Measurements from ENCODE around the gene CTIF.
A peak's percentile ranks its signal among the peaks of the same experiment; 100 is the strongest.

Gene CTIF

GRCh38 chr18:48886520-48887293 lies 347.9 kb downstream of the CTIF start:
- H3K4me3 Mint-ChIP-seq = no peak overlapping the region
- no peaks in the 10 kb centered on the region for H3K4me1 Mint-ChIP-seq
- H3K27ac Mint-ChIP-seq = no peak overlapping the region

DNA sequence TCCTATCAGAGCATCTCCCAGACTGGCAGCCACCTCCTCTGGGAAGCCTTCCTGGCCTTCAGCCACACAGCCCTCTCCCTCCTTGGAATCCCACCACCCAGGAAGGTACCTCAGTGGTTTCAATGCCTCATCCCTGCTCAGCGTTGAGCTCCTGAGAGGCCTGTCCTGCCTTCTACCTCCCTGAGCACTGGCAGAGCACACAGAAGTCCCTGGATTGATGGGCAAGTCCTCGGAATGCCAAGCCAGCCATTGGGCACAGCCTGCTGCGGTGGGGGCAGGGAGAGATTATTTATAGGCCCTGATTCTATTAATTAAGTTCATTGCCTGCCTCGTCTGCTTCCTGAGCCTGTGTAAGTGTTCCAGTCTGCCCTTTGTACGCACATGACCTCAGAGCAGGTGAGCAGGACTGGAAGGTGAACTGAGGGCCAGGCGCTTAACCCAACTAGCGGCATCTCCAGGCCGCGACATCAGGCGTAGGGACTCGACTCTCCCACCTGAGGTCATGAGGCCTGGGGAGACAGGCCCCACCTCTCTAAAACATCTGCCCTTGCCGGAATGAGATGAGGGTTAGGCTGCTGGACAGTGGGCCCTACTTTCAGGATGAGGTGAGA lies 348.6 kb downstream of the CTIF start:
- no peaks in the 10 kb centered on the region for H3K36me3 Mint-ChIP-seq
- H3K9me3 Mint-ChIP-seq = no peaks in the 10 kb centered on the region
- H3K4me1 Mint-ChIP-seq = no peaks in the 10 kb centered on the region
- no peak overlapping the region for H3K4me3 Mint-ChIP-seq
- H3K27me3 Mint-ChIP-seq = no peaks in the 10 kb centered on the region
- no peak overlapping the region for H3K27ac Mint-ChIP-seq

More at GRCh38 chr18:48886520-48887293, 347.9 kb downstream of the CTIF start:
- H3K9me3 Mint-ChIP-seq = no peaks in the 10 kb centered on the region
- no peaks in the 10 kb centered on the region for H3K36me3 Mint-ChIP-seq
- H3K27me3 Mint-ChIP-seq = no peaks in the 10 kb centered on the region

DNA sequence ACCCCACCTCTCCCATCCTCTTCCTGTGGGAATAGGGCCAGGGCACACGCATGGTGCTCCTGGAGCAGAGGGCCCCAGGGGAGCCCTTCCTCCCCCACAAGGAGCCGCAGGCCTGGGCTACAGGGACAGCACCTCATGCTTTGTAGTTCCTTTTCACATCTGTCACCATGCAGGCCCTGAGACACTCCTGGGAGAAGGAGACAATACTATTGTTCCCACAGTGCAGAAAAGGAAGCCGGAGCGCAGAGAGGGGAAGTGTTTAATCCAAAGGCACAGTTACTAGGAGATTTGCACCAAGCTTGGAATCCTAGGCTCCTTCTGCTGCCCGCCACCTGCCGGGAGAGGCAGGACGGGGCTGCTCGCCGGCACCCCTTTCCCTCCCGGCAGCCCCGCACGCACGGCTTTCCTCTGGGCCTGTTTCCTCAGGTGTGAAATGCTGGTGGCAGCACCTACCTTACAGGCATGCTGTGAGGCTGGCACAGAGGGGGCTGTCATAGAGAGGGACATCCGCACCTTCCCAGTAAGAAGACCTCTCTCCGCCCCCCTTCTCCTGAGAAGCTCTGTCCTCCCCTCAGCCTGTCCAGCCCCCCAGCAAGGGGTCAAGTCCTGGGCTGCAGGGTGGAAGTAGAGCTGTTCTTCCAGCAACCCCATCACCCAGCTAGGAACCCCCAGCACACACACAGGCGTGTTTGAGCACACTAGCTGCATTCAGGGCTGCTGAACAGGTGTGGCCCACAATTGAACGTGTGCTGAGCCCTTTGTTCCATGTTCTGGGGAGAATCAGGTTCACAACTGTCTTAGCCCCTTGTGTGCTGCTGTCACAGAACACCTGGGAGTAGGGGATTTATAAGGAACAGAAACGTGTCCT lies 349.3 kb downstream of the CTIF start:
- Mint-ChIP-seq H3K27me3 (no peaks in the 10 kb centered on the region), H3K4me1 (no peaks in the 10 kb centered on the region), H3K27ac (no peak overlapping the region), H3K4me3 (no peak overlapping the region), H3K9me3 (no peaks in the 10 kb centered on the region), H3K36me3 (no peaks in the 10 kb centered on the region)

DNA sequence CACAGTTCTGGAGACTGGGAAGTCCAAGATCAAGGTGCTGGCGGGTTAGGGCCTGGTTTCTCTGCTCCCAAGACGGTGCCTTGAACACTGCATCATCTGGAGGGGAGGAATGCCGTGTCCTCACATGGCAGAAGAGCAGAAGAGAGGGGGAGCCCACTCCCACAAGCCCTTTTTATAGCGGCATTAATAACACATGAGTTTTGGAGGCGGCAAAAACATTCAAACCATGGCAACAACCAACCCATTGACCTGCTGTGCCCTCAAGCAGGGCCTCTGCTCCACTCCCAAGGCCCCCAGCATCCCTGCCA lies 349.9 kb downstream of the CTIF start:
- no peaks in the 10 kb centered on the region for H3K4me1 Mint-ChIP-seq
- H3K27ac Mint-ChIP-seq = no peak overlapping the region
- H3K36me3 Mint-ChIP-seq = no peaks in the 10 kb centered on the region
- H3K27me3 Mint-ChIP-seq = no peaks in the 10 kb centered on the region
- no peaks in the 10 kb centered on the region for H3K9me3 Mint-ChIP-seq
- no peak overlapping the region for H3K4me3 Mint-ChIP-seq

DNA sequence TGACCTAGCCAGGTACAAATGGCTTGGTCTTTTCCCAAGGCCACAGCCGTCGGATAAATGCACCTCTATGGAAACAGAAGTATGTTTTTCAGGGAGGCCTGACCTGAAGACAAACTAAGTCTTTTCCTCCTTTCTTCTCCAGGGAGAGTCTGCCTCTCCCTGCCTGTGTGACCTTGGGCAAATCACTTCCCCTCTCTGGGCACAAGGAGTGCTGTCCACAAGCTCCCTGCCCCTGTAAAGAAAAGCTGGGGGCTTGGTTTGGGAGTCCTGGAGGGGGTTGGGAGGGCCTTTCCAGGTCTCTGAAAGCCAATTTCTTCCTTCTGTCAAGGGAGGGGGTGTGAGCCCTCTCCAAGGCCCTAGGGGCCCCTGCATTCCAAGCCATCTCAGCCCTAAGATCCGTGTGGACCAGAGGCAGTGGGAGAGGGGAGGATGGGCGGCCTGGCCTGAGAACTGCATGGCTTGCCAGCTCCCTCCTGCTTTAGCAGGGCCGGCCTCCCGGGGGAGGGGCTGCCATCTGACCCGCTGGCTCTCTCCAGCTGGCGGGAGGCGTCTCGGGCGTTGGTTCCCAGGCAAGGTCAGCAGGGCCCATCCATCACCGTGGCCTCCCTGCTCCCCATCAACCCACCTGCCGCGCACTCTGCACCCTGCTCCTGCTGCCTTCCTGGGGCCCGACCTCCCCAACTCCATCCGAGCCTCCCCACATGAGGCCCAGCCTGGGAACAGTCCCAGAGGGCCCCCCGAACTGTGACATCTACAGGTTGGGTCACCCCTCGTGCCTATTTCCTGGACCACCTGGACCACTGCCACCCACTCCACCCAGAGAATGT lies 350.5 kb downstream of the CTIF start:
- Mint-ChIP-seq H3K4me3 (no peak overlapping the region), H3K27ac (no peak overlapping the region), H3K27me3 (no peaks in the 10 kb centered on the region), H3K36me3 (no peaks in the 10 kb centered on the region), H3K9me3 (no peaks in the 10 kb centered on the region), H3K4me1 (no peaks in the 10 kb centered on the region)

GRCh38 chr18:48889981-48890762 lies 351.3 kb downstream of the CTIF start:
- H3K27me3 Mint-ChIP-seq = no peaks in the 10 kb centered on the region
- H3K4me3 Mint-ChIP-seq = no peak overlapping the region
- H3K4me1 Mint-ChIP-seq = no peaks in the 10 kb centered on the region
- H3K9me3 Mint-ChIP-seq = no peaks in the 10 kb centered on the region
- H3K36me3 Mint-ChIP-seq = no peaks in the 10 kb centered on the region
- H3K27ac Mint-ChIP-seq = no peak overlapping the region

DNA sequence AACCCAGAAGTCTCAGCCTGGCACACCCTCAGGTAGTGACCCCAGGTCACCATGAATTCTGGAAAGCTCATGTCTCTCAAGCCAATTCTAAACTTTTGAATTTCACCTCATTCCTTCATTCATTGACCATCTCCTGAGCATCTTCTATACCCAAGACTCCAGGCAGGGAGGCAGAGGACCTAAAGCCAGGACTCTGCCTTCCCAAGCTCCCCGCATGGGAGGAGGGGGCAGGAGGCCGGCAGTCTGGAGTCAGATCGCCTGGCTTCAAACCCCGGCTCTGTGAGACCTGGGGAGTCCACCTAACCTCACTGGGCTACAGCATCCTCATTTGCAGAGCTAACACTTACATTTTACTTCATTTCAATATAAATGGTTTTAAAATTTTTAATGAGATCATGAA lies 352.9 kb downstream of the CTIF start:
- H3K4me3 Mint-ChIP-seq = no peak overlapping the region
- H3K36me3 Mint-ChIP-seq = no peaks in the 10 kb centered on the region
- peaks cover under 1% of the 10 kb centered on the region for H3K4me1 Mint-ChIP-seq
- no peak overlapping the region for H3K27ac Mint-ChIP-seq
- no peaks in the 10 kb centered on the region for H3K27me3 Mint-ChIP-seq
- no peaks in the 10 kb centered on the region for H3K9me3 Mint-ChIP-seq

DNA sequence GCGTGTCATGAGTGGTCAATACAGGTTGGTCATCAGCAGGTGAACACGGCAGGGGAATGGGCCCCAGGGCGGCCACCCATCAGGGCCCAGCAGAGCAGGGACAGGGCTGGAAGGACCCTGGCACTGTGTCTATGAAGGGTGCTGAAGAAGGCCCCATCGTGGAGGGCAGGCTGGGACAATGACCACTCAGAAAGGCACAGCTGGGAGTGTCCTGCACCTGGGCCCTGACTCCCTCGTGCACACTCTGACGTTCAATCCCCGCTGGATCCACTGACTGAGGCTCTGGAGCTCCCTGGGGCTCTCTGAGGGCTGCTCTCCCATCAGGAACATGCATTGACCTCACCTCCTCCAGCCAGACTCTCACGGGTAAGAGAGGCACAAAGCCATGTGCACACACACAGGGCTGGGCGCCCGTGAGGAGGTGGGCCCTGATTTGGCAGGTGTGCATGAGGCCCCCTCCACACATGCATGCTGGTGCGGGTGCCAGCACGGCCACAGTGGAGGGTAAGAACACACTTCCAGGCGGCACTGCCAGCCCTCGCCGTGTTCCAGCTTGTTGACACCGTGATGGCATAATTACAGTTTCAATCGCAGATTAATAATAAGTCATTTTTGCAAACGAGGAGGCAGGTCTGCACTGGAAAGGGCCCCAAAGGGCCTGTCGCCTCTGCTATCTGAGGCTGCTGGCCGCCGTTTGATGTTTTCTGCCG lies 353.5 kb downstream of the CTIF start:
- Mint-ChIP-seq H3K27me3 (no peaks in the 10 kb centered on the region), H3K9me3 (no peaks in the 10 kb centered on the region), H3K4me1 (peaks cover 4% of the 10 kb centered on the region), H3K27ac (no peak overlapping the region), H3K36me3 (no peaks in the 10 kb centered on the region), H3K4me3 (no peak overlapping the region)

DNA sequence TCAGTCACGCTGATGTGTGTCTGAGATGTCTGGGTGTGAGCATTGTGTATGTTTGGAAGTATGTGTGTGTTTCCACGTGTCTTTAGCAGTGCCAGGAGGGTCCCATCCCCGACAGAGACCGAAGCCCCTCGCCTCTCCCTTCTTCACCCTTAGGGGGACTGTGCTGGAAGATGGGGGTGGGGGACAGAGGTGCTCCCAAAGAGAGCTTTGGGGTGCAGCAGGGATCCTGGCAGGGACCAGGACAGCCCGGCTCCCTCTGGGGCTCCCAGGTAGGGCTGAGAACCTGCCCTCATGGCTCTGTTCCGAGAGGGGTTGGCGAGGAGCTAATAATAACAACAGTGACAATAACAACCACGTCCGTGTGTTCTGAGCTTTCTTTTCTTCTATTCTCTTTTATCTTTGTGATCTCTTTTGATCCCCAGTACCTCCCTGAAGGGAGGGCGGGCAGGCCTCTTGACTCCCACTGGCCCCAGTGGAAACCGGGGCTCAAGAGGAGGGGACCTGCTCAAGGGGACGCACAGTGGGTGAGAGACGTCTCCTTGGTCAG lies 354.3 kb downstream of the CTIF start:
- peak overlapping the region; percentile 60 for H3K27ac Mint-ChIP-seq
- no peak overlapping the region for H3K4me3 Mint-ChIP-seq
- H3K36me3 Mint-ChIP-seq = no peaks in the 10 kb centered on the region
- H3K4me1 Mint-ChIP-seq = peaks cover 4% of the 10 kb centered on the region
- H3K27me3 Mint-ChIP-seq = no peaks in the 10 kb centered on the region
- H3K9me3 Mint-ChIP-seq = no peaks in the 10 kb centered on the region

DNA sequence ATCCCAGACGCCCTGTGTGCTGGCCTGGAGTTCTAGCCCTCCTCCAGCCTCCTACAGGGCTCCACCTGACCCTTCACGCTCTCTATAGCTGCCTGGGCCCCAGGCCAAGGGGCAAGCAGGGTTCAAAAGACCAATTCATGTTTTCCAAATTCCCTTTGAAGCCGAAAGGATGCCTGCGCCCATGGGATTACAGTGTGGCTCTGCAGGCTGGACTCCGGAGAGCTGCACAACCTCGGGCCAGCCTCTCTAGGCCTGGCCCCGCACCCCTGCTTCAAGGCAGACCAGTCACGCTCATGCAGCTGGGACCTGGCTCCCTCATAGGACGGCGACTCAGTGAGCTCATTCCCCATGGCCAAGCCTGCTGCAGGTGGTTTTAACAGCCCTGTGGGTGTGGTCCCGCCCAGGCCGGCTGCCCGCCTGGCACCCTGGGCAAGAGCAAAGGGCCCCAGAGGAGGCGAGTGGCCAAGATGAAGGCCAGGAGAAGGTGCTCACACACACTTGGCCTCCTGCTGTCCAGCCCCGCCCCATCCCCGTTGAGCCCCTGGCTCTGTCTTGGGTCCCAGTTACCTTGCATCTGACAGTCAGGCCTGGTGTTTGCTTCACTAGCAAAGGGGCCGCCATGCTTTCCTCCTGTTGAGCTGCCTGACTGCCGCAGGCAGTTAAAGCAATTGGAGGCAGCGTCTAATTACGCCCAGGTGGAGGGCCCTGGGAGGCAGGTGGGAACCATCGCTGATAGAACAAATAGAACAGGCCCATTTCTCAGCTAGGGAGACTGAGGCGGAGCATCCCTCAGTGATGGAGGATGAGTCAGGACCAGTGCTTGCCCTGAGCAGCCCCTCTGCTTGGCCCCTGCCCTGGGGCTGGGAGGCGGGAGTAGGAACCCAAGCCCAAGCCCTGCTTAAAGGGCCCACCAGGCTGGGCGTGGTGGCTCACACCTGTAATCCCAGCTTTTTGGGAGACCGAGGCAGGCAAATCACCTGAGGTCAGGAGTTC lies 355.1 kb downstream of the CTIF start:
- no peaks in the 10 kb centered on the region for H3K9me3 Mint-ChIP-seq
- peaks cover 4% of the 10 kb centered on the region for H3K4me1 Mint-ChIP-seq
- no peak overlapping the region for H3K4me3 Mint-ChIP-seq
- H3K36me3 Mint-ChIP-seq = no peaks in the 10 kb centered on the region
- H3K27me3 Mint-ChIP-seq = no peaks in the 10 kb centered on the region
- no peak overlapping the region for H3K27ac Mint-ChIP-seq

DNA sequence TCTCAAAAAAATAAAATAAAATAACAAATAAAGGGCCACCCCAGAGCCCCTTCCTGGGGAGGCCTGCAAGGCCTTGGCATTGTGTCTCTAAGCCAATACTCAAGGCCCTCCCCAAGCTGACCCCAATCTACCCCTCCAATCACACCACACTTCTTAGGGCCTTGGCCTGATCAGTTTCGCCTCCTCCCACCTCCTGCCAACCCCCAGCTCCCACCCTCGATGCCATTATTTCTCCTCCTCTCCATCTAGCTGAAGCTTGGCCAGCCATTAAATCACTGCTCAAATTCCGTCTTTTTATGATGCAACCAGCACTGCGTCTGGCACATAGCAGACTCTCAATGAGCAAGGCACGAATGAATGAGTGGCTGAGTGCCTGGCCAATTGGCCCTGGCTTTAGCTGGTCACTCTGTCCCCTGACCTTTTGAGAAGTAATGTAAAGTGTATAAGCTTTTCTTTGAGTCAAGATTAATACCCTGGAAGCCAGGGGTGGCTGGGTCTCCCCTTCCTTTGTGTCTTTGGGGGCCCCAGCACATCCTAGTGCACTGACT lies 356.0 kb downstream of the CTIF start:
- H3K4me1 Mint-ChIP-seq = peaks cover 6% of the 10 kb centered on the region
- no peak overlapping the region for H3K27ac Mint-ChIP-seq
- H3K36me3 Mint-ChIP-seq = no peaks in the 10 kb centered on the region
- H3K4me3 Mint-ChIP-seq = no peak overlapping the region
- no peaks in the 10 kb centered on the region for H3K27me3 Mint-ChIP-seq
- H3K9me3 Mint-ChIP-seq = no peaks in the 10 kb centered on the region

GRCh38 chr18:48896326-48896874 lies 357.6 kb downstream of the CTIF start:
- H3K4me3 Mint-ChIP-seq = no peak overlapping the region

More at GRCh38 chr18:48896326-48896874, 357.6 kb downstream of the CTIF start:
- H3K4me1 Mint-ChIP-seq = peaks cover 13% of the 10 kb centered on the region
- H3K9me3 Mint-ChIP-seq = no peaks in the 10 kb centered on the region
- no peaks in the 10 kb centered on the region for H3K36me3 Mint-ChIP-seq
- no peaks in the 10 kb centered on the region for H3K27me3 Mint-ChIP-seq
- no peak overlapping the region for H3K27ac Mint-ChIP-seq

Data from activated naive CD4-positive, alpha-beta T cell treated with anti-CD3 and anti-CD28 coated beads, Interleukin-2, amount 50 U/mL, for 24 hours (primary cell).